Smooth muscle cell (in vitro differentiated cells): ENCODE data around the gene GAS6. TPM values are rescaled to one million over a fixed set of nuclear protein-coding genes. Genes with fewer than 3 reads are reported as not detected.

Experiments
- DNase-seq: peaks from one replicate; lab custom pipeline; 2025; ENCODE audit not compliant: unreplicated experiment; lab: John Stamatoyannopoulos, UW
- H2AFZ ChIP-seq: fragments of 200-600 bp; sonication (generic); 2 replicates; pipeline ENCODE4 v1.6.0; 2016; ENCODE audit warnings: antibody characterized with exemption, low read depth, mild to moderate bottlenecking
- H3F3A ChIP-seq: fragments of 200-600 bp; sonication (generic); 2 replicates; pipeline ENCODE4 v1.6.0; 2017; ENCODE audit warnings: antibody characterized with exemption, low read depth
- H3K27ac ChIP-seq: fragments of 200-600 bp; sonication (generic); 2 replicates; pipeline ENCODE4 v1.5.1; 2016; ENCODE audit warnings: low read depth, mild to moderate bottlenecking
- H3K27me3 ChIP-seq: fragments of 200-600 bp; sonication (generic); 2 replicates; pipeline ENCODE4 v1.6.1; 2016; ENCODE audit warnings: low read depth, mild to moderate bottlenecking
- H3K36me3 ChIP-seq: fragments of 200-600 bp; sonication (generic); 2 replicates; pipeline ENCODE4 v1.5.1; 2016; ENCODE audit warnings: low read depth
- H3K4me1 ChIP-seq: fragments of 200-600 bp; sonication (generic); 2 replicates; pipeline ENCODE4 v1.5.1; 2016; ENCODE audit warnings: low read depth
- H3K4me2 ChIP-seq: fragments of 200-600 bp; sonication (generic); 2 replicates; pipeline ENCODE4 v1.6.0; 2016; ENCODE audit warnings: mild to moderate bottlenecking
- H3K4me3 ChIP-seq: fragments of 200-600 bp; sonication (generic); 2 replicates; pipeline ENCODE4 v1.5.1; 2016; ENCODE audit warnings: mild to moderate bottlenecking
- H3K79me2 ChIP-seq: fragments of 200-600 bp; sonication (generic); 2 replicates; pipeline ENCODE4 v1.6.0; 2016; ENCODE audit warnings: low read depth, mild to moderate bottlenecking
- H3K9ac ChIP-seq: fragments of 200-600 bp; sonication (generic); 2 replicates; pipeline ENCODE4 v1.6.0; 2016; ENCODE audit warnings: low read depth
- H3K9me3 ChIP-seq: fragments of 200-600 bp; sonication (generic); replicated peaks from 2 replicates; pipeline ENCODE4 v1.5.1; 2016; ENCODE audit warnings: low read depth
- H4K20me1 ChIP-seq: fragments of 200-600 bp; sonication (generic); 2 replicates; pipeline ENCODE4 v1.6.0; 2016; ENCODE audit warnings: low read depth
- CTCF ChIP-seq: fragments of 200-600 bp; sonication (generic); IDR thresholded peaks from 2 replicates; pipeline ENCODE4 v1.5.1; 2017; ENCODE audit warnings: borderline replicate concordance, mild to moderate bottlenecking, antibody characterized with exemption; ENCODE audit not compliant: insufficient read depth, poor library complexity, severe bottlenecking
- WGBS: methylation state at CpG from one replicate; pipeline ENCODE4 v1.1.7; 2016; ENCODE audit warnings: low lambda C conversion rate; 5-methylcytosine and 5-hydroxymethylcytosine counted together
- polyA plus RNA-seq: library from polyadenylated mRNA; unstranded; fragments of >200 nt; fragmentation: Nextera tagmentation; extraction: Ambion mirVana; gene quantifications from 2 replicates; pipeline ENCODE4 v1.2.1, GENCODE V29; 2016
- total RNA-seq: library from RNA; depleted of rRNA; stranded (reverse); fragments of >200 nt; gene quantifications from 2 replicates; pipeline ENCODE4 v1.2.3, GENCODE V29; 2014

The GAS6 gene
- total and polyA plus RNA-seq, 2 experiments from 2014 or later, result 21.7 to 45.2 TPM

GRCh38 chr13:113839536-113840204 lies 24.2 kb downstream of the GAS6 start:
- DNase-seq, result no peak
- H3K27me3 ChIP-seq, result no peaks in the 10 kb centered on the region
- no peaks in the 10 kb centered on the region for H3K36me3 ChIP-seq
- H3K9me3 ChIP-seq, result no peaks in the 10 kb centered on the region
- H3K27ac ChIP-seq, result no peak overlapping the region
- no peaks in the 10 kb centered on the region for H3F3A ChIP-seq
- no peak overlapping the region for H3K4me3 ChIP-seq
- no peaks in the 10 kb centered on the region for H3K79me2 ChIP-seq
- H3K9ac ChIP-seq, result no peak overlapping the region
- 92% methylated on average over 23 of the region's 24 CpGs for WGBS
- no peak for TF ChIP-seq CTCF
- peaks cover 12% of the 10 kb centered on the region for H3K4me1 ChIP-seq
- no peak overlapping the region for H2AFZ ChIP-seq
- no peaks in the 10 kb centered on the region for H4K20me1 ChIP-seq
- peak overlapping the region; percentile 80 for H3K4me2 ChIP-seq

- Histone ChIP-seq H3K27me3 (no peaks in the 10 kb centered on the region), H3K4me1 (peaks cover 12% of the 10 kb centered on the region), H3K9me3 (no peaks in the 10 kb centered on the region), H3K4me2 (peak overlapping the region; percentile 80), H4K20me1 (no peaks in the 10 kb centered on the region), H3K9ac (no peak overlapping the region), H3F3A (no peaks in the 10 kb centered on the region), H3K4me3 (peak overlapping the region; percentile 14), H3K27ac (no peak overlapping the region), H3K36me3 (no peaks in the 10 kb centered on the region), H3K79me2 (no peaks in the 10 kb centered on the region), H2AFZ (no peak overlapping the region)
- WGBS, result 82% methylated on average over 8 of the region's 8 CpGs
- no peak for TF ChIP-seq CTCF
- DNase-seq, result no peak
Observed at GRCh38 chr13:113838711-113839201, 25.1 kb downstream of the GAS6 start.

- peaks cover 12% of the 10 kb centered on the region for H3K4me1 ChIP-seq
- H3K36me3 ChIP-seq, result no peaks in the 10 kb centered on the region
- H3K4me3 ChIP-seq, result peak overlapping the region; percentile 14
- no peak for TF ChIP-seq CTCF
- H3K79me2 ChIP-seq, result no peaks in the 10 kb centered on the region
- H3K9me3 ChIP-seq, result no peaks in the 10 kb centered on the region
- H3F3A ChIP-seq, result no peaks in the 10 kb centered on the region
- peak overlapping the region; percentile 80 for H3K4me2 ChIP-seq
- H3K9ac ChIP-seq, result peak overlapping the region; percentile 95
- no peaks in the 10 kb centered on the region for H3K27me3 ChIP-seq
- peak; percentile 71 for DNase-seq
- no peak overlapping the region for H2AFZ ChIP-seq
- peak overlapping the region; percentile 99 for H3K27ac ChIP-seq
- H4K20me1 ChIP-seq, result no peaks in the 10 kb centered on the region
- 22% methylated on average over 16 of the region's 16 CpGs for WGBS
Observed at GRCh38 chr13:113837560-113838355, 26.1 kb downstream of the GAS6 start.
